H1 (cell line): ENCODE measurements around the gene PTF1A.

ENCODE experiments used
- CHD2 ChIP-seq: IDR thresholded peaks from 2 replicates; pipeline ENCODE4 v1.6.1; 2012; ENCODE audit warnings: low read length, improper control_type of control experiment
- GABPA ChIP-seq: IDR thresholded peaks from 2 replicates; pipeline ENCODE4 v1.6.1; 2011; ENCODE audit warnings: mild to moderate bottlenecking, low read length, moderate library complexity, borderline replicate concordance; ENCODE audit not compliant: insufficient read depth
- KDM1A ChIP-seq: fragments of 200-600, 300-600 bp; sonication (generic); IDR thresholded peaks from 2 replicates; pipeline ENCODE4 v1.7.1; 2016; ENCODE audit warnings: mild to moderate bottlenecking, low read length, borderline replicate concordance
- TF ChIP-seq, protein P1 (sequence below), 3 experiments: IDR thresholded peaks; 1 replicate in 2 of 3; 2 replicates in 1 of 3; pipeline versions ENCODE4 v1.5.1 to v1.6.1; 2011; ENCODE audit warnings: low read length in 3 of 3, mild to moderate bottlenecking in 3 of 3, inconsistent platforms in 2 of 3, low read depth in 1 of 3, moderate library complexity in 1 of 3; ENCODE audit not compliant: insufficient read depth in 1 of 3; ENCODE audit errors: control extremely low read depth in 1 of 3

DNA sequence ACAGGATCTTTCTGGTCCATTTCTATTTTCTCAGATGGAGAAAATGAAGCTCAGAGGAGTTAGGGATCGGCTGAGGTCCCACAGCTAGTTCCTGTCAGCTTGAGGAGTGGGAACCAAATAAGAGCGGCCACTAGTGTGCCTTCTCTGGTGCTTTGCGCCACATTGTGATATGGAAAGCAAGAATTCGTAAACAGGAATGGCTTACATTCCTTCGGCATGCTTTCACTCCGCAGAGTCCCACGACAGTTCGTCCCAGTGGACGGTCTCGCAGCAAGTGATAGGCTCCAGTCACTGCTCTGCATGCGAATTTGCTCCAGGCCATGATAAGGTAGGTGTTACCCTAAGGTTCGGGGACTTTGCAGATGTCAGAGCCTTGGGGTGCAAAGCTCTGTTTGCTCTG, 41.5 kb upstream of the PTF1A start:
- TF ChIP-seq KDM1A, result no peak
- TF ChIP-seq, protein P1, sequence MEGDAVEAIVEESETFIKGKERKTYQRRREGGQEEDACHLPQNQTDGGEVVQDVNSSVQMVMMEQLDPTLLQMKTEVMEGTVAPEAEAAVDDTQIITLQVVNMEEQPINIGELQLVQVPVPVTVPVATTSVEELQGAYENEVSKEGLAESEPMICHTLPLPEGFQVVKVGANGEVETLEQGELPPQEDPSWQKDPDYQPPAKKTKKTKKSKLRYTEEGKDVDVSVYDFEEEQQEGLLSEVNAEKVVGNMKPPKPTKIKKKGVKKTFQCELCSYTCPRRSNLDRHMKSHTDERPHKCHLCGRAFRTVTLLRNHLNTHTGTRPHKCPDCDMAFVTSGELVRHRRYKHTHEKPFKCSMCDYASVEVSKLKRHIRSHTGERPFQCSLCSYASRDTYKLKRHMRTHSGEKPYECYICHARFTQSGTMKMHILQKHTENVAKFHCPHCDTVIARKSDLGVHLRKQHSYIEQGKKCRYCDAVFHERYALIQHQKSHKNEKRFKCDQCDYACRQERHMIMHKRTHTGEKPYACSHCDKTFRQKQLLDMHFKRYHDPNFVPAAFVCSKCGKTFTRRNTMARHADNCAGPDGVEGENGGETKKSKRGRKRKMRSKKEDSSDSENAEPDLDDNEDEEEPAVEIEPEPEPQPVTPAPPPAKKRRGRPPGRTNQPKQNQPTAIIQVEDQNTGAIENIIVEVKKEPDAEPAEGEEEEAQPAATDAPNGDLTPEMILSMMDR (IDR thresholded peaks at IDR 0.05; ENCODE audit: control extremely low read depth in 1 of 3, insufficient read depth in 1 of 3, low read depth in 1 of 3, low read length in 3 of 3), result no peak
- no peak for TF ChIP-seq CHD2
- no peak for TF ChIP-seq GABPA
